ENCODE measurements around the gene CHODL. TPM values are rescaled to one million over a fixed set of nuclear protein-coding genes. Genes with fewer than 3 reads are reported as not detected.
A peak's percentile ranks its signal among the peaks of the same experiment; 100 is the strongest.

CHODL gene, protein sequence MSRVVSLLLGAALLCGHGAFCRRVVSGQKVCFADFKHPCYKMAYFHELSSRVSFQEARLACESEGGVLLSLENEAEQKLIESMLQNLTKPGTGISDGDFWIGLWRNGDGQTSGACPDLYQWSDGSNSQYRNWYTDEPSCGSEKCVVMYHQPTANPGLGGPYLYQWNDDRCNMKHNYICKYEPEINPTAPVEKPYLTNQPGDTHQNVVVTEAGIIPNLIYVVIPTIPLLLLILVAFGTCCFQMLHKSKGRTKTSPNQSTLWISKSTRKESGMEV
- total RNA-seq (1 to 10 TPM in 3 of 4 donors, under 1 TPM in 1; 0.45 to 4.9 (median 2.7) TPM), polyA plus RNA-seq (1.7 TPM)
- long read RNA-seq, donor 1, transcript CHODL-201 (6 exons, 2,548 nt), result major isoform, 13 of 15 reads
- long read RNA-seq, donor 1, partial matches to known transcripts, result 2 of 15 reads
- long read RNA-seq, donor 1, other reads (novel, unspliced or antisense), result 0 of 15 reads
- long read RNA-seq, donor 2, partial matches to known transcripts, result 0 of 2 reads
- long read RNA-seq, donor 2, other reads (novel, unspliced or antisense), result 1 of 2 reads
- long read RNA-seq, donor 3, result 0 reads
- long read RNA-seq, donor 4, transcript CHODL-201 (6 exons, 2,548 nt), result major isoform, 7 of 7 reads
- long read RNA-seq, donor 4, partial matches to known transcripts, result 0 of 7 reads
- long read RNA-seq, donor 4, other reads (novel, unspliced or antisense), result 0 of 7 reads

DNA sequence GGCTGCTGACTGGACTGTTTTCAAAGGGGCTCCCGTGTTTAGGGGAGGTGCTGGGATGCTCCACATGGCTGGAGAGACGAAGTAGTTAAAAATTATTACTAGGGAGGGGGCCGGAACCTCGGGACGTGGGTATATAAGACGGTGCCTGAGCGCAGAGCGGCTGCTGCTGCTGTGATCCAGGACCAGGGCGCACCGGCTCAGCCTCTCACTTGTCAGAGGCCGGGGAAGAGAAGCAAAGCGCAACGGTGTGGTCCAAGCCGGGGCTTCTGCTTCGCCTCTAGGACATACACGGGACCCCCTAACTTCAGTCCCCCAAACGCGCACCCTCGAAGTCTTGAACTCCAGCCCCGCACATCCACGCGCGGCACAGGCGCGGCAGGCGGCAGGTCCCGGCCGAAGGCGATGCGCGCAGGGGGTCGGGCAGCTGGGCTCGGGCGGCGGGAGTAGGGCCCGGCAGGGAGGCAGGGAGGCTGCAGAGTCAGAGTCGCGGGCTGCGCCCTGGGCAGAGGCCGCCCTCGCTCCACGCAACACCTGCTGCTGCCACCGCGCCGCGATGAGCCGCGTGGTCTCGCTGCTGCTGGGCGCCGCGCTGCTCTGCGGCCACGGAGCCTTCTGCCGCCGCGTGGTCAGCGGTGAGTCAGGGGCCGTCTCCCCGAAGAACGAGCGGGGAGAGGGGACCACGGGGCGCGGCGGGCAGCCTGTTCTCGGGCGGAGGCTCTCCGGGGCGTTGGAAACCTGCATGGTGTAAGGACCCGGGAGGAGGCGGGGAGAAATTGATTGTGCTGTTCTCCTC lies at the start of gene CHODL:
CHODL (plus strand) TSS at position 163 of the 793 bp plus-strand sequence; CDS start at position 554, 391 bp downstream.
- intact Hi-C loops (cut with DNase I), result no loop called here
- DNase-seq (peak; percentile 19 to 66 (median 60)), ATAC-seq (peak; percentile 67 to 70)
- Histone ChIP-seq H3K4me3 (ENCODE audit: low read length) (peak within 1 kb of the TSS; percentile 8), H3K27me3 (ENCODE audit: control insufficient read depth, insufficient read depth) (no peaks in the 10 kb centered on the region), H3K4me1 (ENCODE audit: control insufficient read depth, insufficient read depth, low read length) (no peaks in the 10 kb centered on the region), H3K27ac (ENCODE audit: low read length) (no peak within 1 kb of the TSS), H3K9me3 (ENCODE audit: control insufficient read depth, low read length) (no peaks in the 10 kb centered on the region)
- under 1% methylated on average over 72 of the region's 72 CpGs for WGBS

- no peak for DNase-seq
- Histone ChIP-seq H3K4me3 (ENCODE audit: low read length) (no peak overlapping the region), H3K27me3 (ENCODE audit: control insufficient read depth, insufficient read depth) (no peaks in the 10 kb centered on the region), H3K27ac (ENCODE audit: low read length) (no peak overlapping the region), H3K4me1 (ENCODE audit: control insufficient read depth, insufficient read depth, low read length) (no peaks in the 10 kb centered on the region), H3K9me3 (ENCODE audit: control insufficient read depth, low read length) (no peaks in the 10 kb centered on the region)
- 93% methylated on average over 1 of the region's 1 CpG for WGBS
- intact Hi-C loops (cut with DNase I), result loop anchor here in 1 of 4 donors (5.0 kb wide), 1 partner anchor 273 kb away; no protein-coding TSS in a partner anchor
- no peak for ATAC-seq
Measured at GRCh38 chr21:18204931-18205330, 39.7 kb upstream of the CHODL start.

DNA sequence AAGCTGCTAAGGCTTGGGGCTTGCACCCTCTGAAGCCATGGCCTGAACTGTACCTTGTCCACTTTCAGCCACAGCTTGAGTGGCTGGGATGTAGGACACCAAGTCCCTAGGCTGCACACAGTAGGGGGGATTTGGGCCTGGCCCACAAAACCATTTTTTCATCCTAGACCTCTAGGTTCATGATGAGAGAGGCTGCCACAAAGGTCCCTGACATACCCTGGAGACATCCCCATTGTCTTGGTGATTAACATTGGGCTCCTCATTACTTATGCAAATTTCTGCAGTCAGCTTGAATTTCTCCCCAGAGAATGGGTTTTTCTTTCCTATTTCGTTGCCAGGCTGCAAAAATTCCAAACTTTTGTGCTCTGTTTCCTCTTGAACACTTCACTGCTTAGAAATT lies 26.3 kb upstream of the CHODL start:
- WGBS, result 43% methylated on average over 1 of the region's 1 CpG
- DNase-seq (no peak), ATAC-seq (no peak)
- Histone ChIP-seq H3K4me3 (ENCODE audit: low read length) (no peak overlapping the region), H3K4me1 (ENCODE audit: control insufficient read depth, insufficient read depth, low read length) (no peaks in the 10 kb centered on the region), H3K27me3 (ENCODE audit: control insufficient read depth, insufficient read depth) (no peaks in the 10 kb centered on the region), H3K9me3 (ENCODE audit: control insufficient read depth, low read length) (no peaks in the 10 kb centered on the region), H3K27ac (ENCODE audit: low read length) (no peak overlapping the region)
- intact Hi-C loops (cut with DNase I), result no loop called here

GRCh38 chr21:18220498-18220897 lies 24.1 kb upstream of the CHODL start:
- no peak overlapping the region for H3K4me3 ChIP-seq (ENCODE audit: low read length)
- intact Hi-C loops (cut with DNase I), result no loop called here
- H3K9me3 ChIP-seq (ENCODE audit: control insufficient read depth, low read length), result no peaks in the 10 kb centered on the region
- no peak overlapping the region for H3K27ac ChIP-seq (ENCODE audit: low read length)
- H3K27me3 ChIP-seq (ENCODE audit: control insufficient read depth, insufficient read depth), result no peaks in the 10 kb centered on the region
- ATAC-seq (no peak), DNase-seq (no peak)
- no peaks in the 10 kb centered on the region for H3K4me1 ChIP-seq (ENCODE audit: control insufficient read depth, insufficient read depth, low read length)

GRCh38 chr21:18222346-18222745 lies 22.3 kb upstream of the CHODL start:
- Histone ChIP-seq H3K4me1 (ENCODE audit: control insufficient read depth, insufficient read depth, low read length) (no peaks in the 10 kb centered on the region), H3K9me3 (ENCODE audit: control insufficient read depth, low read length) (no peaks in the 10 kb centered on the region), H3K4me3 (ENCODE audit: low read length) (no peak overlapping the region), H3K27ac (ENCODE audit: low read length) (no peak overlapping the region), H3K27me3 (ENCODE audit: control insufficient read depth, insufficient read depth) (no peaks in the 10 kb centered on the region)
- intact Hi-C loops (cut with DNase I), result no loop called here
- WGBS, result 43% methylated on average over 1 of the region's 1 CpG
- no peak for DNase-seq
- ATAC-seq, result no peak

GRCh38 chr21:18228060-18228739 lies 16.4 kb upstream of the CHODL start:
- ATAC-seq, result peak; percentile 29 to 74
- peak; percentile 15 to 63 (median 58) for DNase-seq
- no peak overlapping the region for H3K4me3 ChIP-seq (ENCODE audit: low read length)
- H3K4me1 ChIP-seq (ENCODE audit: control insufficient read depth, insufficient read depth, low read length), result no peaks in the 10 kb centered on the region
- WGBS, result 60% methylated on average over 5 of the region's 5 CpGs
- H3K27me3 ChIP-seq (ENCODE audit: control insufficient read depth, insufficient read depth), result no peaks in the 10 kb centered on the region
- intact Hi-C loops (cut with DNase I), result no loop called here
- H3K27ac ChIP-seq (ENCODE audit: low read length), result no peak overlapping the region
- H3K9me3 ChIP-seq (ENCODE audit: control insufficient read depth, low read length), result no peaks in the 10 kb centered on the region

- no peak overlapping the region for H3K4me3 ChIP-seq (ENCODE audit: low read length)
- no peaks in the 10 kb centered on the region for H3K27me3 ChIP-seq (ENCODE audit: control insufficient read depth, insufficient read depth)
- H3K4me1 ChIP-seq (ENCODE audit: control insufficient read depth, insufficient read depth, low read length), result no peaks in the 10 kb centered on the region
- DNase-seq (no peak), ATAC-seq (no peak)
- intact Hi-C loops (cut with DNase I), result no loop called here
- H3K9me3 ChIP-seq (ENCODE audit: control insufficient read depth, low read length), result no peaks in the 10 kb centered on the region
- H3K27ac ChIP-seq (ENCODE audit: low read length), result no peak overlapping the region
- WGBS, result 72% methylated on average over 1 of the region's 1 CpG
Measured at GRCh38 chr21:18235545-18235944, 9.1 kb upstream of the CHODL start.

- Histone ChIP-seq H3K9me3 (ENCODE audit: control insufficient read depth, low read length) (no peaks in the 10 kb centered on the region), H3K27me3 (ENCODE audit: control insufficient read depth, insufficient read depth) (no peaks in the 10 kb centered on the region), H3K27ac (ENCODE audit: low read length) (no peak overlapping the region), H3K4me3 (ENCODE audit: low read length) (peak overlapping the region; percentile 8), H3K4me1 (ENCODE audit: control insufficient read depth, insufficient read depth, low read length) (no peaks in the 10 kb centered on the region)
- intact Hi-C loops (cut with DNase I), result no loop called here
- peak; percentile 55 to 70 for ATAC-seq
- peak; percentile 26 to 54 (median 50) for DNase-seq
- WGBS, result 7% methylated on average over 22 of the region's 22 CpGs
Measured at GRCh38 chr21:18245464-18245967, 883 bp downstream of the CHODL start.

GRCh38 chr21:18248171-18248570 lies 3.5 kb downstream of the CHODL start:
- H3K27ac ChIP-seq (ENCODE audit: low read length), result no peak overlapping the region
- H3K27me3 ChIP-seq (ENCODE audit: control insufficient read depth, insufficient read depth), result no peaks in the 10 kb centered on the region
- H3K4me3 ChIP-seq (ENCODE audit: low read length), result no peak overlapping the region
- ATAC-seq (no peak), DNase-seq (no peak)
- H3K9me3 ChIP-seq (ENCODE audit: control insufficient read depth, low read length), result no peaks in the 10 kb centered on the region
- H3K4me1 ChIP-seq (ENCODE audit: control insufficient read depth, insufficient read depth, low read length), result no peaks in the 10 kb centered on the region
- intact Hi-C loops (cut with DNase I), result no loop called here
- 81% methylated on average over 1 of the region's 1 CpG for whole genome bisulfite sequencing

GRCh38 chr21:18249672-18250071 lies 5.0 kb downstream of the CHODL start:
- Histone ChIP-seq H3K4me1 (ENCODE audit: control insufficient read depth, insufficient read depth, low read length) (no peaks in the 10 kb centered on the region), H3K27ac (ENCODE audit: low read length) (no peak overlapping the region), H3K4me3 (ENCODE audit: low read length) (no peak overlapping the region), H3K9me3 (ENCODE audit: control insufficient read depth, low read length) (no peaks in the 10 kb centered on the region), H3K27me3 (ENCODE audit: control insufficient read depth, insufficient read depth) (no peaks in the 10 kb centered on the region)
- intact Hi-C loops (cut with DNase I), result no loop called here
- ATAC-seq, result no peak
- DNase-seq, result no peak
- 40% methylated on average over 2 of the region's 2 CpGs for WGBS

Data from right cardiac atrium (tissue), 5 donors.